Adrenal gland (tissue), 12 donors: ENCODE measurements around the gene TMEM91. TPM values are rescaled to one million over a fixed set of nuclear protein-coding genes. Genes with fewer than 3 reads are reported as not detected.

Experiments used
- DNase-seq, 7 donors: peaks; one replicate each; pipeline ENCODE4 v3.0.0-alpha.2; 2019 to 2020
- H3K27ac ChIP-seq, 5 donors: fragments of 200-600 bp; sonication (generic) in 4 of 5; 1 replicate in 3 of 5; 2 replicates in 2 of 5; pipeline versions ENCODE4 v1.5.1 to v1.8.0; 2016 to 2020; ENCODE audit warnings: mild to moderate bottlenecking in 1 of 5
- H3K27me3 ChIP-seq: fragments of 200-600 bp; 2 replicates; pipeline ENCODE4 v1.8.0; 2021
- H3K36me3 ChIP-seq, 2 donors: fragments of 200-600 bp; replicated peaks in 1 of 2; 1 replicate in 1 of 2; 2 replicates in 1 of 2; pipeline versions ENCODE4 v1.5.1 to v1.8.0; 2018 to 2022
- H3K4me1 ChIP-seq, 2 donors: fragments of 200-600 bp; replicated peaks in 1 of 2; 1 replicate in 1 of 2; 2 replicates in 1 of 2; pipeline versions ENCODE4 v1.5.1 to v1.8.0; 2018 to 2021
- H3K4me3 ChIP-seq, 4 donors: fragments of 200-600 bp; sonication (generic) in 3 of 4; one replicate each; pipeline ENCODE4 v1.5.1; 2016 to 2018
- H3K9me3 ChIP-seq, 3 donors: fragments of 200-600 bp; sonication (generic) in 1 of 3; replicated peaks in 1 of 3; 1 replicate in 2 of 3; 2 replicates in 1 of 3; pipeline versions ENCODE4 v1.5.1 to v1.8.0; 2016 to 2021
- POLR2A ChIP-seq, 2 donors: fragments of 450-650 bp; IDR thresholded peaks; one replicate each; pipeline ENCODE4 v1.6.1; 2017; ENCODE audit warnings: antibody characterized with exemption in 2 of 2, mild to moderate bottlenecking in 2 of 2, moderate library complexity in 1 of 2
- WGBS, 4 donors: extraction: QIAGEN DNeasy Blood & Tissue Kit in 2 of 4; methylation state at CpG; one replicate each; pipeline versions ENCODE4 v1.1.5 to v1.1.7; 2013 to 2017; 5-methylcytosine and 5-hydroxymethylcytosine counted together
- intact Hi-C, 2 donors: fragments of 100-400 bp; cut with DNase I; formaldehyde crosslinking; loops; one replicate each; pipeline versions ENCODE4 v1.14.1 to v1.15.0; 2022 to 2023
- polyA plus RNA-seq, 3 donors: library from polyadenylated mRNA; stranded (reverse); fragments of 200-250 nt in 2 of 3; fragments of 350-450 nt in 1 of 3; fragmentation: Illumina TruSeq in 1 of 3; extraction: RNeasy Lipid Tissue Mini Kit (QIAGEN cat#74804) in 1 of 3; gene quantifications; one replicate each; pipeline ENCODE4 v1.2.3, GENCODE V29; 2013 to 2014
- total RNA-seq, 9 donors: library from RNA; depleted of rRNA in 4 of 9; stranded (reverse); fragments of >200 nt in 4 of 9; fragments of 120-200 nt in 1 of 9; fragmentation: NEBNext Ultra II Directional in 1 of 9; extraction: Animal tissue kit (Norgen Biotek cat#: 25700) in 1 of 9; gene quantifications; one replicate each; pipeline versions ENCODE4 v1.1.0 to v1.2.4, GENCODE V29; 2013 to 2023
- TF ChIP-seq, protein P1 (sequence below), 6 experiments: fragments of 450-650 bp in 4 of 6; fragments of 200-600 bp in 2 of 6; sonication (generic) in 1 of 6; IDR thresholded peaks; 1 replicate in 5 of 6; 2 replicates in 1 of 6; pipeline versions ENCODE4 v1.5.1 to v1.8.0; 2016 to 2021; ENCODE audit warnings: antibody characterized with exemption in 6 of 6, mild to moderate bottlenecking in 2 of 6, moderate library complexity in 1 of 6
- donor health status: healthy with polysubstance abuse.
- donor health status: Bipolar disorder and iron deficiency.
- donor health status: DM: yes; HTN: yes; CAD: no.
- donor health status: DM: no; HTN: no; CAD: no.
- donor health status: DM: no; HTN: no; CAD: no.
- donor health status: DM: yes; HTN: yes; CAD: no.

TMEM91 gene
- total and polyA plus RNA-seq, 12 donors, result 1.9 to 88.6 (median 9.6) TPM

DNA sequence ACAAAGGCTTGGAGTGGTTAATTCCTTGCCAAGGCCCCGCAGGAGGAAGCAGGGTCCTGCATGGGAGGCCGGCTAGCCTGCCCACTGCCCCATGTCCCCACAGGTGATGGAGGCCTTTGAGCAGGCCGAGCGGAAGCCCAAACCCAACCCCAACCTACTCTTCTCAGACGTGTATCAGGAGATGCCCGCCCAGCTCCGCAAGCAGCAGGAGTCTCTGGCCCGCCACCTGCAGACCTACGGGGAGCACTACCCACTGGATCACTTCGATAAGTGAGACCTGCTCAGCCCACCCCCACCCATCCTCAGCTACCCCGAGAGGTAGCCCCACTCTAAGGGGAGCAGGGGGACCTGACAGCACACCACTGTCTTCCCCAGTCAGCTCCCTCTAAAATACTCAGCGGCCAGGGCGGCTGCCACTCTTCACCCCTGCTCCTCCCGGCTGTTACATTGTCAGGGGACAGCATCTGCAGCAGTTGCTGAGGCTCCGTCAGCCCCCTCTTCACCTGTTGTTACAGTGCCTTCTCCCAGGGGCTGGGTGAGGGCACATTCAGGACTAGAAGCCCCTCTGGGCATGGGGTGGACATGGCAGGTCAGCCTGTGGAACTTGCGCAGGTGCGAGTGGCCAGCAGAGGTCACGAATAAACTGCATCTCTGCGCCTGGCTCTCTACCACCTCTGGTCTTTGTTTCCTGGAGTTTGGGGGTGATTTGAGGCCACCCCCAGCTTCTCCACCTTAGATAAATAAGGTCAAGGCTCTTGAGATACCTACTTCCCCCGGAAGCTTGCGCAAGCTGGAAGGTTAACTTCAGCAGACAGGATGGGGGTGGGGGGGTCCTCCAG, 48.2 kb downstream of the TMEM91 start:
- TF ChIP-seq, protein P1, sequence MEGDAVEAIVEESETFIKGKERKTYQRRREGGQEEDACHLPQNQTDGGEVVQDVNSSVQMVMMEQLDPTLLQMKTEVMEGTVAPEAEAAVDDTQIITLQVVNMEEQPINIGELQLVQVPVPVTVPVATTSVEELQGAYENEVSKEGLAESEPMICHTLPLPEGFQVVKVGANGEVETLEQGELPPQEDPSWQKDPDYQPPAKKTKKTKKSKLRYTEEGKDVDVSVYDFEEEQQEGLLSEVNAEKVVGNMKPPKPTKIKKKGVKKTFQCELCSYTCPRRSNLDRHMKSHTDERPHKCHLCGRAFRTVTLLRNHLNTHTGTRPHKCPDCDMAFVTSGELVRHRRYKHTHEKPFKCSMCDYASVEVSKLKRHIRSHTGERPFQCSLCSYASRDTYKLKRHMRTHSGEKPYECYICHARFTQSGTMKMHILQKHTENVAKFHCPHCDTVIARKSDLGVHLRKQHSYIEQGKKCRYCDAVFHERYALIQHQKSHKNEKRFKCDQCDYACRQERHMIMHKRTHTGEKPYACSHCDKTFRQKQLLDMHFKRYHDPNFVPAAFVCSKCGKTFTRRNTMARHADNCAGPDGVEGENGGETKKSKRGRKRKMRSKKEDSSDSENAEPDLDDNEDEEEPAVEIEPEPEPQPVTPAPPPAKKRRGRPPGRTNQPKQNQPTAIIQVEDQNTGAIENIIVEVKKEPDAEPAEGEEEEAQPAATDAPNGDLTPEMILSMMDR (IDR thresholded peaks at IDR 0.05), result no peak
- no peaks in the 10 kb centered on the region for H3K27me3 ChIP-seq
- no peak overlapping the region for H3K4me3 ChIP-seq
- H3K4me1 ChIP-seq, result peaks cover 15 to 21% of the 10 kb centered on the region in 2 donors
- H3K9me3 ChIP-seq, result no peaks in the 10 kb centered on the region
- whole genome bisulfite sequencing, 4 donors, result 77 to 86% (median 83%) methylated on average over 13 to 21 of the region's 21 CpGs
- intact Hi-C loops, result loop anchor here in 1 of 2 donors (5.0 to 10.0 kb wide), 2 partner anchors 32 to 50 kb away; partner anchors contain the start of gene TMEM91
- no peak for DNase-seq
- H3K27ac ChIP-seq, result no peak overlapping the region
- peaks cover 0 to 53% of the 10 kb centered on the region in 2 donors for H3K36me3 ChIP-seq

DNA sequence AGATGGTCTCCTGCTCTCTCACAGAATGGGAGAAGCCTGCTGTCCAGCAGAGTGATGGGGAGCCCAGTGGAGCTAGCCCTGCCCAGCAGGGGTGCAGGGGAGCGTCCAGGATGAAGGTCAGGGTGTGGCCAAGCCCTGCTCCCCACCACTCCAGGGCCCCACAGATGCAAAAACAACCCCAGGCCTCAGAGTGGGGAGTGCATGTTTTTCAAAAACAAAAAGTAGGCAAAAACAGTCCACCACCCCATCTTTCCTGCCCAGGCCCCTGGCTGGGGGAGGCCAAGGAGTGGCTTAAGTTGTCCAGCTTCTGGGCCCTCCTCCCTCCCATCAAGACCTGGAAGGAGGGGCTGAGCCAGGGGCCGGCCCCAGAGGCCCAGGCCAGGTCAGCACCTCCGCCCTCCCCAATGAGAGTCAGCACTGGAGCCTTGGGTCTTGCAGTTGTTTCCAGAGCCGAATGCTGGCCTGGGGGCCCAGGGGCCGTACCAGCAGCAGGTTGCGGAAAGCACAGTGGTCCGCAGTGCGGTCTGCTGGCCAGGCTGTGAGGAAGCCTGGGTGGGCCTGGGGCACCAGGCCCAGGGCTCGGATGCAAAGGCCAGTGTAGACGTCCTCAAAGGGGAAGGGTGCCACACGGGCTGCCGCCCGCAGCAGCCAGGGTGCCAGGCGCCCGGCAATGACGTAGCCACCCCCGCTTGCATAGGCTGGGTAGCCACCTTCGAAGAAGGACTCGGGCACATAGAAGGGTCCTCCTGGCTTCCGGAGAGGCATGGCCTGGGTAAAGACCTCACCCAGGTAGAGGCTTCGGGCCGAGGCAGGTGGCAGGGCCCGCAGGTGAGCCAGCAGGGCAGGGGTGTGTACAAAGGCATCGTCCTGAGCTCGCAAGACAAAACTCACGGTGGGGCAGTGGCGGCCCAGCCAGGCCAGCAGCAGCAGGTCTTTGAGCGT, 49.1 kb downstream of the TMEM91 start:
- DNase-seq, result no peak
- TF ChIP-seq, protein P1 (IDR thresholded peaks at IDR 0.05), result no peak
- TF ChIP-seq POLR2A (IDR thresholded peaks at IDR 0.05), result no peak
- Histone ChIP-seq H3K27me3 (no peaks in the 10 kb centered on the region), H3K36me3 (peaks cover 0 to 44% of the 10 kb centered on the region in 2 donors), H3K9me3 (no peaks in the 10 kb centered on the region), H3K27ac (no peak overlapping the region), H3K4me3 (no peak overlapping the region), H3K4me1 (peaks cover 15 to 21% of the 10 kb centered on the region in 2 donors)
- 90 to 94% (median 93%) methylated on average over 12 to 28 of the region's 28 CpGs for WGBS, 4 donors
- intact Hi-C loops, result loop anchor here in 1 of 2 donors (5.0 to 10.0 kb wide), 2 partner anchors 33 to 51 kb away; partner anchors contain the start of gene TMEM91

DNA sequence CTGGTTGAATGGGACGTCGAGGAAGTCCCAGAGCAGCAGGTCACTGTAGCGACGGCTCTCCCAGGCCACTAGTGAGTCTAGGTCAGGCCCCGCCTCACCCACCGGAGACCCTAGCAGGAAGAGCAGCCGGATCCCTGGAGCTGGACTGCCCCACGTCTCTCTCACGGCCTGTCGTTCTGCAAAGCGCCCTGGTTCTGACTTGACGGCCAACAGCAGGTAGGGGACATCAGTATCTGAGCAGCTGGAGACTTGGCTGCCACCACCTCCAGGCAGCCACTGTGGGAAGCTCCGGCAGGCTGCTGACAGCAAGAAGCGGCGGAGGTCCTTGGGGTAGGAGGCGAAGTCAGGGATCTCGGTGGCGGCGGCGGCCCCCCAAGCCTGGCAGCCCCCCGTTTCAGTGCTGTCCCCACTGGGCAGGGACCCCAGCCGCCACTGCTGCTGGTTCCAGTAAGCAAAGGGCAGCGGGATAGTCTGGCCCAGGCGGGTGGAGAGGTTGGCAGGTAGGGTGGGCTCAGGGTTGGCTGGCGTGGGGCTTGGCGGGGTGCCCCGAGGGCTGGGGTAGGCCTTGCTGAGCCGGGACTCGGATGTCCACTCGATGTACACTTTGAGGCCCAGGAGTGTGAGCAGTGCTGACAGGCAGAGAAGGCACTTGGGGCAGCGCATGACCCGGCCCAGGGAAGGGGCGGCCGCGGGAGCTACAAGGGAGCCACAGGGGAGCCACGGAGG, 49.9 kb downstream of the TMEM91 start:
- peak overlapping the region in 2 of 5 donors; percentile 54 to 61 for H3K27ac ChIP-seq
- intact Hi-C loops, result loop anchor here in 1 of 2 donors (5.0 to 10.0 kb wide), 2 partner anchors 34 to 51 kb away; partner anchors contain the start of gene TMEM91
- H3K4me1 ChIP-seq, result peaks cover 15 to 23% of the 10 kb centered on the region in 2 donors
- no peaks in the 10 kb centered on the region for H3K27me3 ChIP-seq
- H3K9me3 ChIP-seq, result no peaks in the 10 kb centered on the region
- TF ChIP-seq POLR2A (IDR thresholded peaks at IDR 0.05), result no peak
- TF ChIP-seq, protein P1 (IDR thresholded peaks at IDR 0.05), result no peak
- peaks cover 0 to 38% of the 10 kb centered on the region in 2 donors for H3K36me3 ChIP-seq
- 83 to 95% (median 87%) methylated on average over 4 to 36 of the region's 36 CpGs for WGBS, 4 donors
- peak overlapping the region in 1 of 4 donors; percentile 4 for H3K4me3 ChIP-seq
- peak in 2 of 7 donors; percentile 23 to 25 for DNase-seq
